Astrocyte (in vitro differentiated cells and primary cell): Measurements from ENCODE around the gene ATP2A2. TPM values are rescaled to one million over a fixed set of nuclear protein-coding genes. Genes with fewer than 3 reads are reported as not detected.

Source experiments
- DNase-seq: peaks from one replicate; pipeline ENCODE4 v3.0.0-alpha.2; 2010; ENCODE audit warnings: low read depth
- FAIRE-seq: peaks from 2 replicates; lab custom pipeline; 2011; peaks lifted over from hg19 to GRCh38; lab: Jason Lieb, UNC
- H2AFZ ChIP-seq: 2 replicates; pipeline ENCODE4 v1.6.0; 2012; ENCODE audit warnings: low read depth, low read length, inconsistent platforms
- H3K27ac ChIP-seq: 2 replicates; pipeline ENCODE4 v1.5.1; 2011; ENCODE audit warnings: low read depth, low read length, inconsistent platforms
- H3K27me3 ChIP-seq: 2 replicates; pipeline ENCODE4 v1.6.0; 2011; ENCODE audit warnings: low read length, inconsistent platforms; ENCODE audit not compliant: insufficient read depth
- H3K36me3 ChIP-seq: 2 replicates; pipeline ENCODE4 v1.5.1; 2011; ENCODE audit warnings: low read length, inconsistent platforms; ENCODE audit not compliant: insufficient read depth
- H3K4me1 ChIP-seq: 2 replicates; pipeline ENCODE4 v1.5.1; 2011; ENCODE audit warnings: low read length, inconsistent platforms; ENCODE audit not compliant: insufficient read depth
- H3K4me2 ChIP-seq: 2 replicates; pipeline ENCODE4 v1.6.0; 2012; ENCODE audit warnings: low read length, inconsistent platforms
- H3K4me3 ChIP-seq: 2 replicates; pipeline ENCODE4 v1.5.1; 2011; ENCODE audit warnings: low read depth, mild to moderate bottlenecking, low read length, inconsistent platforms; ENCODE audit not compliant: insufficient read depth
- H3K79me2 ChIP-seq: 2 replicates; pipeline ENCODE4 v1.6.0; 2012; ENCODE audit warnings: mild to moderate bottlenecking, low read length, inconsistent platforms; ENCODE audit not compliant: insufficient read depth
- H3K9ac ChIP-seq: 2 replicates; pipeline ENCODE4 v1.6.0; 2012; ENCODE audit warnings: mild to moderate bottlenecking, low read length, inconsistent platforms
- H3K9me3 ChIP-seq: 2 replicates; pipeline ENCODE4 v1.5.1; 2012; ENCODE audit warnings: low read depth, mild to moderate bottlenecking, low read length, inconsistent platforms; ENCODE audit not compliant: insufficient read depth
- H4K20me1 ChIP-seq: 2 replicates; pipeline ENCODE4 v1.6.0; 2012; ENCODE audit warnings: low read length, inconsistent platforms; ENCODE audit not compliant: insufficient read depth
- H3K27ac Mint-ChIP-seq: one replicate; pipeline ENCODE4 v1.8.0; 2021; ENCODE audit warnings: mild to moderate bottlenecking, mixed read lengths; ENCODE audit not compliant: unreplicated experiment
- H3K27me3 Mint-ChIP-seq: one replicate; pipeline ENCODE4 v1.8.0; 2021; ENCODE audit warnings: low read depth, mixed read lengths; ENCODE audit not compliant: unreplicated experiment
- H3K36me3 Mint-ChIP-seq: one replicate; pipeline ENCODE4 v1.8.0; 2021; ENCODE audit warnings: low read depth, mixed read lengths; ENCODE audit not compliant: unreplicated experiment
- H3K4me1 Mint-ChIP-seq: one replicate; pipeline ENCODE4 v1.8.0; 2021; ENCODE audit warnings: low read depth, mixed read lengths; ENCODE audit not compliant: unreplicated experiment
- H3K4me3 Mint-ChIP-seq: one replicate; pipeline ENCODE4 v1.8.0; 2021; ENCODE audit warnings: mild to moderate bottlenecking, moderate library complexity, mixed read lengths; ENCODE audit not compliant: unreplicated experiment
- H3K9me3 Mint-ChIP-seq: one replicate; pipeline ENCODE4 v1.8.0; 2021; ENCODE audit warnings: mild to moderate bottlenecking, mixed read lengths; ENCODE audit not compliant: unreplicated experiment
- EZH2 ChIP-seq: IDR thresholded peaks from 2 replicates; pipeline ENCODE4 v1.6.1; 2012; ENCODE audit warnings: mild to moderate bottlenecking, low read length, inconsistent platforms; ENCODE audit not compliant: insufficient read depth
- total RNA-seq: library from RNA; stranded (reverse); gene quantifications from 2 replicates; pipeline ENCODE4 v1.2.1, GENCODE V29; 2021
- TF ChIP-seq, protein P1 (sequence below): IDR thresholded peaks from 2 replicates; pipeline ENCODE4 v1.5.1; 2011; ENCODE audit warnings: low read depth, mild to moderate bottlenecking, inconsistent platforms, low read length, moderate library complexity; ENCODE audit not compliant: insufficient read depth

Gene ATP2A2
- total RNA-seq, 1 donor from 2014 or later = 262 TPM

DNA sequence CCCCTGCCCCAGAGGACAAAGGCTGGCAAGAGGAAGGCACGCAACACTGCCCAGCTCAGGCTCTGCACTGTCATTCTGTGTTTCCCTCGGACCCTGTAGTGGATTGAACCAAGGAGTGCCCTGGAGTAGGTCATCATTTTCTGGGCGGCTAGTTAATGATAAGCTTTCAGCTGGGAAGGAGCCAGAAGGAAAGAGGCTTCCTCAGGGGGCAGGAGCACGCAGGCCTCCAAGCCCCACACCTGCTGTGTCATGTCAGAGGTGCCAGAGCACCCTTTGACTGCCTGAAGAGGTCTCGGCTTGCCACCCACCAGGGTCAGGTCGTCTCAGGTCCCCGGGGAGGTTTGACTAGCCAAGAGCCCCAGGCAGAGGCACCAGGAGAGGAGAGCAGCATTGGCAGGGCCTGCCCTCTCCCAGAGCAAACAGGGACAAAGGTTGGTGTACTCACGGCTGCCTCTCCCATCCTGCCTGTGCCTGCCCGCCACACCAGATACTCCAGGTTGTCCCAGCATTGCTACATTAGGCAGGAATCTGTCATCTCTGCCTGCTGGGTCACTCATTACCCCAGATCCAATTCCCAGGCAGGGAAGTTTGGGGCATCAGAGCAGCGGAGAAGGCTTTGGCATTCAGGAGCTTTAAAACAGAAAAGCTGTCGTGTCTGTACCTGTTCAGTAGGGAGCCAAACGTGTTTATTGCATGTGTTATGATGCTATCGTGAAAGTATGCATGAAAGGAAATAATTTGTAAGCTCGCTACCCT is 33.5 kb upstream of the ATP2A2 start:
- H3K4me1 ChIP-seq = peaks cover 4% of the 10 kb centered on the region
- H3K4me3 Mint-ChIP-seq = no peak overlapping the region
- H3K79me2 ChIP-seq = no peaks in the 10 kb centered on the region
- H3K27me3 ChIP-seq = no peaks in the 10 kb centered on the region
- H4K20me1 ChIP-seq = no peaks in the 10 kb centered on the region
- no peak overlapping the region for H3K27ac Mint-ChIP-seq
- H3K27me3 Mint-ChIP-seq = peaks cover 3% of the 10 kb centered on the region
- no peaks in the 10 kb centered on the region for H3K36me3 ChIP-seq
- H3K4me2 ChIP-seq = no peak overlapping the region
- no peak overlapping the region for H3K27ac ChIP-seq
- no peak overlapping the region for H3K9ac ChIP-seq
- H3K36me3 Mint-ChIP-seq = peaks cover 16% of the 10 kb centered on the region
- no peak overlapping the region for H2AFZ ChIP-seq
- FAIRE-seq (no peak), DNase-seq (no peak)
- no peak for TF ChIP-seq EZH2
- TF ChIP-seq, protein P1, sequence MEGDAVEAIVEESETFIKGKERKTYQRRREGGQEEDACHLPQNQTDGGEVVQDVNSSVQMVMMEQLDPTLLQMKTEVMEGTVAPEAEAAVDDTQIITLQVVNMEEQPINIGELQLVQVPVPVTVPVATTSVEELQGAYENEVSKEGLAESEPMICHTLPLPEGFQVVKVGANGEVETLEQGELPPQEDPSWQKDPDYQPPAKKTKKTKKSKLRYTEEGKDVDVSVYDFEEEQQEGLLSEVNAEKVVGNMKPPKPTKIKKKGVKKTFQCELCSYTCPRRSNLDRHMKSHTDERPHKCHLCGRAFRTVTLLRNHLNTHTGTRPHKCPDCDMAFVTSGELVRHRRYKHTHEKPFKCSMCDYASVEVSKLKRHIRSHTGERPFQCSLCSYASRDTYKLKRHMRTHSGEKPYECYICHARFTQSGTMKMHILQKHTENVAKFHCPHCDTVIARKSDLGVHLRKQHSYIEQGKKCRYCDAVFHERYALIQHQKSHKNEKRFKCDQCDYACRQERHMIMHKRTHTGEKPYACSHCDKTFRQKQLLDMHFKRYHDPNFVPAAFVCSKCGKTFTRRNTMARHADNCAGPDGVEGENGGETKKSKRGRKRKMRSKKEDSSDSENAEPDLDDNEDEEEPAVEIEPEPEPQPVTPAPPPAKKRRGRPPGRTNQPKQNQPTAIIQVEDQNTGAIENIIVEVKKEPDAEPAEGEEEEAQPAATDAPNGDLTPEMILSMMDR = no peak
- peaks cover 7% of the 10 kb centered on the region for H3K4me1 Mint-ChIP-seq
- peaks cover 5% of the 10 kb centered on the region for H3K9me3 Mint-ChIP-seq
- H3K9me3 ChIP-seq = no peaks in the 10 kb centered on the region
- no peak overlapping the region for H3K4me3 ChIP-seq

DNA sequence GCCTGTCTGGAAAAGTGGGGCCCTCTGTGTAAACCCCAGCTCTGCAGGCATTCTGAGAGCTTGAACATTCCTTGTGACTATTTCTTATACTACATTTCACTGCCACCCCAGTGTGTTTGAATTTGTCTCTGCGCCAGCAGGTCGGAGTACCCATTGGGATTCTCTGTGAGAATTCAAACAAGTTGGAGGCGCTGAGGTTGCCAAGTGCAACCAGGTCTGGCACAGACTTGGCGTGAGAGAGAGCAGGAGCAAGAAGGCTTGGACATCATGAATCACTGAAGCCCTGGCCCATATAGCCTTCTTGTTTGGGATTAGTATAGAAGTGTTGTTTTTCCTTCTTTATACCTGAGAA is 33.0 kb upstream of the ATP2A2 start:
- H3K27ac ChIP-seq = no peak overlapping the region
- no peak overlapping the region for H3K27ac Mint-ChIP-seq

More for the DNA sequence above, 33.0 kb upstream of the ATP2A2 start:
- no peak overlapping the region for H3K4me3 Mint-ChIP-seq
- no peak overlapping the region for H3K4me3 ChIP-seq
- H3K9me3 Mint-ChIP-seq = peaks cover 5% of the 10 kb centered on the region
- no peaks in the 10 kb centered on the region for H4K20me1 ChIP-seq
- H3K36me3 ChIP-seq = no peaks in the 10 kb centered on the region
- peaks cover 3% of the 10 kb centered on the region for H3K27me3 Mint-ChIP-seq
- peaks cover 7% of the 10 kb centered on the region for H3K4me1 Mint-ChIP-seq
- H2AFZ ChIP-seq = no peak overlapping the region
- no peaks in the 10 kb centered on the region for H3K9me3 ChIP-seq
- no peak for TF ChIP-seq EZH2
- TF ChIP-seq, protein P1 = no peak
- H3K79me2 ChIP-seq = no peaks in the 10 kb centered on the region
- H3K9ac ChIP-seq = no peak overlapping the region
- no peaks in the 10 kb centered on the region for H3K27me3 ChIP-seq
- DNase-seq = no peak
- H3K36me3 Mint-ChIP-seq = peaks cover 16% of the 10 kb centered on the region
- H3K4me2 ChIP-seq = no peak overlapping the region
- peaks cover 4% of the 10 kb centered on the region for H3K4me1 ChIP-seq
- no peak for FAIRE-seq
